Liver (tissue), 3 donors: ENCODE results near the gene TEX48.

Source experiments
- ATF3 ChIP-seq: IDR thresholded peaks from 2 replicates; pipeline ENCODE4 v1.6.1; 2016; ENCODE audit warnings: antibody characterized with exemption
- TAF1 ChIP-seq: conservative IDR thresholded peaks from 2 replicates; pipeline ENCODE4 v1.6.1; 2016; ENCODE audit warnings: antibody characterized with exemption, mild to moderate bottlenecking
- YY1 ChIP-seq: IDR thresholded peaks from 2 replicates; pipeline ENCODE4 v1.6.1; 2016; ENCODE audit warnings: antibody characterized with exemption, mild to moderate bottlenecking
- TF ChIP-seq, protein P1 (sequence below): fragments of 150-350 bp; IDR thresholded peaks from 2 replicates; pipeline ENCODE4 v1.5.1; 2017; ENCODE audit warnings: improper control_type of control experiment, low read depth, low read length; ENCODE audit not compliant: missing input control
- donor health status: healthy.
- donor health status: healthy.

GRCh38 chr9:114684036-114684435 lies 2.0 kb upstream of the TEX48 start:
- TF ChIP-seq, protein P1, sequence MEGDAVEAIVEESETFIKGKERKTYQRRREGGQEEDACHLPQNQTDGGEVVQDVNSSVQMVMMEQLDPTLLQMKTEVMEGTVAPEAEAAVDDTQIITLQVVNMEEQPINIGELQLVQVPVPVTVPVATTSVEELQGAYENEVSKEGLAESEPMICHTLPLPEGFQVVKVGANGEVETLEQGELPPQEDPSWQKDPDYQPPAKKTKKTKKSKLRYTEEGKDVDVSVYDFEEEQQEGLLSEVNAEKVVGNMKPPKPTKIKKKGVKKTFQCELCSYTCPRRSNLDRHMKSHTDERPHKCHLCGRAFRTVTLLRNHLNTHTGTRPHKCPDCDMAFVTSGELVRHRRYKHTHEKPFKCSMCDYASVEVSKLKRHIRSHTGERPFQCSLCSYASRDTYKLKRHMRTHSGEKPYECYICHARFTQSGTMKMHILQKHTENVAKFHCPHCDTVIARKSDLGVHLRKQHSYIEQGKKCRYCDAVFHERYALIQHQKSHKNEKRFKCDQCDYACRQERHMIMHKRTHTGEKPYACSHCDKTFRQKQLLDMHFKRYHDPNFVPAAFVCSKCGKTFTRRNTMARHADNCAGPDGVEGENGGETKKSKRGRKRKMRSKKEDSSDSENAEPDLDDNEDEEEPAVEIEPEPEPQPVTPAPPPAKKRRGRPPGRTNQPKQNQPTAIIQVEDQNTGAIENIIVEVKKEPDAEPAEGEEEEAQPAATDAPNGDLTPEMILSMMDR: no peak
- TF ChIP-seq ATF3: no peak
- no peak for TF ChIP-seq TAF1
- no peak for TF ChIP-seq YY1
